Peyer's patch (tissue), 4 donors: ENCODE data around the gene CREB3L2. TPM values are rescaled to one million over a fixed set of nuclear protein-coding genes. Genes with fewer than 3 reads are reported as not detected.

Experiments
- DNase-seq, 3 donors: peaks; one replicate each; pipeline ENCODE4 v3.0.0-alpha.2; 2017 to 2019
- H3K27ac ChIP-seq, 4 donors: fragments of 200-600 bp; sonication (generic); one replicate each; pipeline ENCODE4 v1.5.1; 2016 to 2019
- H3K27me3 ChIP-seq, 2 donors: fragments of 200-600 bp; sonication (generic); one replicate each; pipeline ENCODE4 v1.5.1; 2019
- H3K36me3 ChIP-seq, 3 donors: fragments of 200-600 bp; sonication (generic); one replicate each; pipeline ENCODE4 v1.5.1; 2016 to 2019
- H3K4me1 ChIP-seq, 4 donors: fragments of 200-600 bp; sonication (generic); one replicate each; pipeline ENCODE4 v1.5.1; 2016 to 2019
- H3K4me3 ChIP-seq, 4 donors: fragments of 200-600 bp; sonication (generic); 1 replicate in 3 of 4; 2 replicates in 1 of 4; pipeline ENCODE4 v1.5.1; 2016 to 2019; ENCODE audit warnings: mild to moderate bottlenecking in 1 of 4
- H3K9me3 ChIP-seq, 4 donors: fragments of 200-600 bp; sonication (generic); one replicate each; pipeline ENCODE4 v1.5.1; 2016 to 2019; ENCODE audit warnings: mild to moderate bottlenecking in 1 of 4
- POLR2A ChIP-seq, 2 donors: fragments of 450-650 bp; IDR thresholded peaks; one replicate each; pipeline ENCODE4 v1.5.1; 2017; ENCODE audit warnings: antibody characterized with exemption in 2 of 2, mild to moderate bottlenecking in 2 of 2, moderate library complexity in 2 of 2
- total RNA-seq, 4 donors: library from RNA; depleted of rRNA; stranded (reverse); fragments of >200 nt; gene quantifications; one replicate each; pipeline ENCODE4 v1.1.0, GENCODE V29; 2016
- TF ChIP-seq, protein P1 (sequence below), 6 experiments: fragments of 450-650 bp in 4 of 6; fragments of 200-600 bp in 2 of 6; sonication (generic) in 1 of 6; IDR thresholded peaks; one replicate each; pipeline ENCODE4 v1.5.1; 2017 to 2019; ENCODE audit warnings: antibody characterized with exemption in 6 of 6, mild to moderate bottlenecking in 3 of 6, moderate library complexity in 1 of 6

The CREB3L2 gene
- total RNA-seq, 4 donors from 2014 or later: 20.6 to 42.7 (median 33.6) TPM

DNA sequence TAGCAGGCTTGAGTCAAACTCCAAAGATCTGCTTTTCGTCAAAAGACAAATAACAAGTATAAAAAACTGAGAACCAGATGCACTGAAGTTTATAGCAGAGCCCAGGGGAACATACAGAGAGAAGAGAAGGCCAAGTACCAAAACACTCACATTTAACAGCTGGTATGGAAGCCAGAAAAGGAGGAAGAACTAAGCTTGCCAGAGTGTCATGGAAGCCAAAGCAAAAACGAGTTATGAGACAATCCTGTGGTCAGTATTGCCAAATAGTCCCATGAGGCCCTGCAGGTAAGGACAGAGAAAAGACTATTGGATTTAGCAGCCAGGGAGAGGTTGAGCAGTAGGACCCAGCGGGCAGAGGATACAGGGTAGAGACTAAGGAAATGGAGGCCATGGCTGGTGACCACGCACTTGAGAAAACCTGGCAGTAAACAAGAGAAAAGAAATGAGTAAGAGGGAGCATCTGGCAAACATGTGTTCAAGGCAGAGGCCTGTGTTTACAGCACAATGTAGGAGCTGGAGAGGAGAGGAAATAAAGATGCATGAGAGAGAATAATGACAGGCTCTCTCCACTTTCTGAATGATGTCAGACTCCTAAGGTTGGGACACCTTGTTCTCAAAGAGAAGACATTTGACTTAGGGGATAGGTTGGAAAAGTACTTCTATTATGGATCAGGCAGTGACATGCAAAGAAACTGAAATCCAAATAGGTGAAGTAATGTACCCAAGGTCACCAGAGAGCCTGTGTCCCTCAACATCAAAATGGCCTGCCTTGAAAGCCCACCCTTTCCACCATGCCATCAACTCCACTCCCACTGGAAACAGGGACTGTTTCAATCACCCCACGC lies 9.1 kb downstream of the CREB3L2 start:
- peak in 2 of 3 donors; percentile 39 to 76 for DNase-seq
- no peak overlapping the region for H3K4me3 ChIP-seq
- H3K27ac ChIP-seq: peak overlapping the region; percentile 54 to 82 (median 74)
- H3K27me3 ChIP-seq: no peaks in the 10 kb centered on the region
- no peaks in the 10 kb centered on the region for H3K9me3 ChIP-seq
- no peak for TF ChIP-seq POLR2A (IDR thresholded peaks at IDR 0.05)
- TF ChIP-seq, protein P1, sequence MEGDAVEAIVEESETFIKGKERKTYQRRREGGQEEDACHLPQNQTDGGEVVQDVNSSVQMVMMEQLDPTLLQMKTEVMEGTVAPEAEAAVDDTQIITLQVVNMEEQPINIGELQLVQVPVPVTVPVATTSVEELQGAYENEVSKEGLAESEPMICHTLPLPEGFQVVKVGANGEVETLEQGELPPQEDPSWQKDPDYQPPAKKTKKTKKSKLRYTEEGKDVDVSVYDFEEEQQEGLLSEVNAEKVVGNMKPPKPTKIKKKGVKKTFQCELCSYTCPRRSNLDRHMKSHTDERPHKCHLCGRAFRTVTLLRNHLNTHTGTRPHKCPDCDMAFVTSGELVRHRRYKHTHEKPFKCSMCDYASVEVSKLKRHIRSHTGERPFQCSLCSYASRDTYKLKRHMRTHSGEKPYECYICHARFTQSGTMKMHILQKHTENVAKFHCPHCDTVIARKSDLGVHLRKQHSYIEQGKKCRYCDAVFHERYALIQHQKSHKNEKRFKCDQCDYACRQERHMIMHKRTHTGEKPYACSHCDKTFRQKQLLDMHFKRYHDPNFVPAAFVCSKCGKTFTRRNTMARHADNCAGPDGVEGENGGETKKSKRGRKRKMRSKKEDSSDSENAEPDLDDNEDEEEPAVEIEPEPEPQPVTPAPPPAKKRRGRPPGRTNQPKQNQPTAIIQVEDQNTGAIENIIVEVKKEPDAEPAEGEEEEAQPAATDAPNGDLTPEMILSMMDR (IDR thresholded peaks at IDR 0.05): no peak
- H3K36me3 ChIP-seq: no peaks in the 10 kb centered on the region
- peaks cover 0 to 40% (median 12%) of the 10 kb centered on the region in 4 donors for H3K4me1 ChIP-seq

DNA sequence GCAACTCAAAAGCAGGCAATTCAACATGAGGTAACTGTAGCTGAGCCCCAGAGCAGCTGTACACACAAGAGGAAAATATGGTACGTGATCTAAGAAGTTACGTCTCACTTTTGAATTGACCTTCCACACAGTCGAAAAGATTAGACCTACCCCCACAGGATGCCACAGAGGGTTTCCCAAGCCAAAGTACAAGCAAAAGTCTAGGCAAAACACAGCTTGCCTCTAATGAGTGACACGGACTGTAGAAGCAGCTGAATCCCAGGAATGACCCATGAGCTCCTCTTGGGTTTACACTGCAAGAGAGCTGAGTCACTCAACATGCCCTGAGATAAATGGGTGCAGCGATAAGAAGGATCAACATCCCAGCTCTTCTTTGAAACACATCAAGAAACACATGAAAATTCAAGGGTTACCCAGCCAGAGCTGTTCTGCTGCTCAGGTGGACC lies 9.8 kb downstream of the CREB3L2 start:
- Histone ChIP-seq H3K4me1 (peaks cover 0 to 39% (median 18%) of the 10 kb centered on the region in 4 donors), H3K9me3 (no peaks in the 10 kb centered on the region), H3K27ac (peak overlapping the region; percentile 54 to 82 (median 74)), H3K36me3 (no peaks in the 10 kb centered on the region), H3K27me3 (no peaks in the 10 kb centered on the region), H3K4me3 (no peak overlapping the region)
- peak in 1 of 3 donors; percentile 11 for DNase-seq
- TF ChIP-seq, protein P1 (IDR thresholded peaks at IDR 0.05): no peak
- no peak for TF ChIP-seq POLR2A (IDR thresholded peaks at IDR 0.05)

DNA sequence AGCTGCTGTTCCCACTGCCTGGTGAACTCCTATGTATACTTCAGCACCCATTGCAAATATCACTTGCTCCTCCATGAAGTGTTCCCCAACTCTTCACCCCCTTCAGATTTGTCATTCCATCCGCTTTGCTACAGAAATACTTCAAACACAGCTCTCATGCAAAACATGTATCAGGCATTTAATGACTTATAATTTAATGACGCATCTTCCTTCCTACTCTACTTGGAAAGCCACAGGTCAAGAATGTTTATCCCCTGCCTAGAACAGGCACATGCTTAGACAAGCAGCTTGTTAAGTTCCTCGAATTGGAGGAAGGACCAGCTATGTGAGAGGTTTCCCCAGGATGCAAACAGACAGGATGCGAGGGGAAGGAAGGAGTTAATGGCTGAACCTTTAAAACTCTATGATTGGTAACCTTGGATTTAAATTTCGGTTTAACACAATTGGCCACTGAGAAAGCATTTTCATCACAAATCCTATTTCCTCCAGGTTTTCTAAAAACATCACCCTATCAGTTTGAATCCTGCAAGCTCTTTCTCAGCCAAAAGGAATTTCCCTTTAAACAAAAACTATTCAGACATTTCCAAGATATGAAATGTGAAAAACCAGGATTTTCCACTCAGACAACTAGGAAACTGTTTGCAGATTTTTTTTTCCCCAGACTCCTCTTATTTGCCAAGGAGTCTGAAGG lies 11.5 kb downstream of the CREB3L2 start:
- peak in 1 of 3 donors; percentile 9 for DNase-seq
- H3K27ac ChIP-seq: peak overlapping the region; percentile 47 to 82 (median 66)
- H3K36me3 ChIP-seq: no peaks in the 10 kb centered on the region
- no peak for TF ChIP-seq POLR2A (IDR thresholded peaks at IDR 0.05)
- TF ChIP-seq, protein P1 (IDR thresholded peaks at IDR 0.05): no peak
- peaks cover 0 to 40% (median 28%) of the 10 kb centered on the region in 4 donors for H3K4me1 ChIP-seq
- H3K9me3 ChIP-seq: no peaks in the 10 kb centered on the region
- H3K27me3 ChIP-seq: no peaks in the 10 kb centered on the region
- H3K4me3 ChIP-seq: no peak overlapping the region

DNA sequence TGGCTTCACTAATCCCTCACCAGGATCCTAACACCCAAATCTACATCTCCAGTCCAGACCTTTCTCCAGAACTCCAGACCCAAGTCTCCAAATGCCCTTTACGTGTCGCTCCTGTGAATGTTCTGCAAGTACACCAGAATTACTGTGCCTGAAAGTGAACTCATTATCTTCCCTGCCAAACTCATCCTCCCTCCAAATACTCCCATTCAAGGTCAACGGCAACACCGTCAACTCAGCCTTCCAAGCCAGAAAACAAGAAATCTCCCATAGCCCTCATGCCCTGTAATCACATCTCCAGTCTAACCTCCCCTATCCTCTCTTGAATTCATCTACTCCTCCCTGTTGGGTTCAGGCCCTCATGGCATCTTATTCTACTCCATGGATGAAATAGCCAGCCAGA lies 12.3 kb downstream of the CREB3L2 start:
- TF ChIP-seq, protein P1 (IDR thresholded peaks at IDR 0.05): no peak
- no peak for TF ChIP-seq POLR2A (IDR thresholded peaks at IDR 0.05)
- Histone ChIP-seq H3K4me3 (no peak overlapping the region), H3K4me1 (peaks cover 0 to 48% (median 32%) of the 10 kb centered on the region in 4 donors), H3K36me3 (no peaks in the 10 kb centered on the region), H3K9me3 (no peaks in the 10 kb centered on the region), H3K27ac (peak overlapping the region; percentile 47 to 82 (median 68)), H3K27me3 (no peaks in the 10 kb centered on the region)
- DNase-seq: peak in 1 of 3 donors; percentile 8

DNA sequence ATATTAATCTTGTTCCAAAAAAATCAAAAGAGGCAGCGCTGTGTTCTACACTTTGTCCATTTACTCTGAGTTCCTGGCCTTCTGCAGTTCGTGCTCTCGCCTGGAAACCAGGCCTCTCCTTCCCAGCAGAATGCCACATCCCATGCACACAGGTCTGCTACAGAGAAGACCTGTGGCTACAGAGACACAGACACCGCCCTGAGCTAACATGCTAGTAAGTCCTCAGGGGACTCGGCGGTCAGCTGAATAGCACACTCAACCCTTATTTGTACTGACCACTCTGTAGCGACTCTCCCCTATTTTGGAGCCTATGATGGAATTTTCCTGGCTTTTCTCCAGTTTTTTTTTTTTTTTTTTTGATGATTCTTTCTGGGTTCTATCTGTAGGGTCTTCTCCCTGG lies 12.8 kb downstream of the CREB3L2 start:
- no peaks in the 10 kb centered on the region for H3K27me3 ChIP-seq
- no peaks in the 10 kb centered on the region for H3K9me3 ChIP-seq
- no peak overlapping the region for H3K4me3 ChIP-seq
- no peak for DNase-seq
- H3K36me3 ChIP-seq: no peaks in the 10 kb centered on the region
- peak overlapping the region; percentile 26 to 82 (median 70) for H3K27ac ChIP-seq
- no peak for TF ChIP-seq POLR2A (IDR thresholded peaks at IDR 0.05)
- TF ChIP-seq, protein P1 (IDR thresholded peaks at IDR 0.05): no peak
- peaks cover 0 to 53% (median 34%) of the 10 kb centered on the region in 4 donors for H3K4me1 ChIP-seq
